OCI-LY7 (cell line): ENCODE results near the gene CEP112.

Experiments
- EZH2phosphoT487 ChIP-seq: fragments of 200-600 bp; sonication (generic); IDR thresholded peaks from 2 replicates; pipeline ENCODE4 v1.6.1; 2018; ENCODE audit warnings: low read depth, borderline replicate concordance, mild to moderate bottlenecking, mixed run types, antibody characterized with exemption, low read length, moderate library complexity, mixed read lengths
- TF ChIP-seq, protein P1 (sequence below): fragments of 200-600 bp; sonication (generic); conservative IDR thresholded peaks from 2 replicates; pipeline ENCODE4 v1.5.1; 2014; ENCODE audit warnings: mild to moderate bottlenecking, antibody characterized with exemption, low read length, moderate library complexity, mixed read lengths

DNA sequence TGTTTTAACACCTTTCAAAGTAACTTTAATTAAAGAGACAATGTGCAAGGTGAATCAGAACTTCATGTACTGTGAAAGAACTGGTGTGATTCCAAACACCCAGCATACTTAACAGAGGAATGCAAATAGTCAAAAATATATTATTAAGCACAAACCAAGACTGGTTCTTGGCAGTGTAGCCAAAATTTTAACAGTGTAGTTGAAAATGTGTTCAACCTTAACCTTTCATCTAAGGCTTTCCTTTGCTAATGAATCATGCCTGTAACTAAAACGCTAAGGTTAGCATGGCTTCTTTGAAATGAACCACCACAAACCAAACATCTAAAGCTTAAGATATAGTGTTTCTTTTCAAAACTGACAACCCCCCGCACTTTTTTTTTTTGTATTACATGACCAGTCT, 484.2 kb downstream of the CEP112 start:
- TF ChIP-seq, protein P1, sequence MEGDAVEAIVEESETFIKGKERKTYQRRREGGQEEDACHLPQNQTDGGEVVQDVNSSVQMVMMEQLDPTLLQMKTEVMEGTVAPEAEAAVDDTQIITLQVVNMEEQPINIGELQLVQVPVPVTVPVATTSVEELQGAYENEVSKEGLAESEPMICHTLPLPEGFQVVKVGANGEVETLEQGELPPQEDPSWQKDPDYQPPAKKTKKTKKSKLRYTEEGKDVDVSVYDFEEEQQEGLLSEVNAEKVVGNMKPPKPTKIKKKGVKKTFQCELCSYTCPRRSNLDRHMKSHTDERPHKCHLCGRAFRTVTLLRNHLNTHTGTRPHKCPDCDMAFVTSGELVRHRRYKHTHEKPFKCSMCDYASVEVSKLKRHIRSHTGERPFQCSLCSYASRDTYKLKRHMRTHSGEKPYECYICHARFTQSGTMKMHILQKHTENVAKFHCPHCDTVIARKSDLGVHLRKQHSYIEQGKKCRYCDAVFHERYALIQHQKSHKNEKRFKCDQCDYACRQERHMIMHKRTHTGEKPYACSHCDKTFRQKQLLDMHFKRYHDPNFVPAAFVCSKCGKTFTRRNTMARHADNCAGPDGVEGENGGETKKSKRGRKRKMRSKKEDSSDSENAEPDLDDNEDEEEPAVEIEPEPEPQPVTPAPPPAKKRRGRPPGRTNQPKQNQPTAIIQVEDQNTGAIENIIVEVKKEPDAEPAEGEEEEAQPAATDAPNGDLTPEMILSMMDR, result no peak
- TF ChIP-seq EZH2phosphoT487, result no peak
